ENCODE measurements around the gene NANOS3. TPM values are rescaled to one million over a fixed set of nuclear protein-coding genes. Genes with fewer than 3 reads are reported as not detected.
A peak's percentile ranks its signal among the peaks of the same experiment; 100 is the strongest.

NANOS3 gene
- total and polyA plus RNA-seq, 7 donors = 0.16 TPM; not detected in 6

GRCh38 chr19:13840305-13841085 lies 36.4 kb upstream of the NANOS3 start:
- H3K4me3 ChIP-seq = peak overlapping the region; percentile 77 to 99 (median 88)

GRCh38 chr19:13841086-13841961 lies 35.6 kb upstream of the NANOS3 start:
- peak overlapping the region; percentile 96 to 100 (median 99) for H3K27ac ChIP-seq
- peaks cover 0 to 74% (median 66%) of the 10 kb centered on the region in 4 donors for H3K4me1 ChIP-seq
- peak; percentile 86 for DNase-seq
- 20 to 34% methylated on average over 26 of the region's 26 CpGs for WGBS, 2 donors
- H3K36me3 ChIP-seq = peaks cover 0 to 4% (median 3%) of the 10 kb centered on the region in 4 donors
- intact Hi-C loops (cut with DNase I) = loop anchor here (10.0 kb wide), 1 partner anchor 817 kb away; no protein-coding TSS in a partner anchor
- no peaks in the 10 kb centered on the region for H3K27me3 ChIP-seq
- H3K4me3 ChIP-seq = peak overlapping the region; percentile 77 to 99 (median 88)
- no peaks in the 10 kb centered on the region for H3K9me3 ChIP-seq
- peak in 1 of 2 donors; percentile 30 for TF ChIP-seq POLR2A (IDR thresholded peaks at IDR 0.05)
- TF ChIP-seq POLR2AphosphoS5 (IDR thresholded peaks at IDR 0.05) = peak; percentile 19 to 72 (median 63)
- TF ChIP-seq EP300 (IDR thresholded peaks at IDR 0.05) = no peak
- TF ChIP-seq CTCF (IDR thresholded peaks at IDR 0.05) = no peak

More at GRCh38 chr19:13840305-13841085, 36.4 kb upstream of the NANOS3 start:
- no peak for TF ChIP-seq CTCF (IDR thresholded peaks at IDR 0.05)
- peak in 3 of 4 donors; percentile 39 to 73 (median 57) for TF ChIP-seq POLR2AphosphoS5 (IDR thresholded peaks at IDR 0.05)
- no peak for TF ChIP-seq EP300 (IDR thresholded peaks at IDR 0.05)
- peak; percentile 12 to 24 for TF ChIP-seq POLR2A (IDR thresholded peaks at IDR 0.05)
- intact Hi-C loops (cut with DNase I) = loop anchor here (10.0 kb wide), 1 partner anchor 816 kb away; no protein-coding TSS in a partner anchor
- WGBS, 2 donors = 9 to 28% methylated on average over 23 of the region's 23 CpGs
- Histone ChIP-seq H3K27me3 (no peaks in the 10 kb centered on the region), H3K36me3 (peaks cover 0 to 12% (median 10%) of the 10 kb centered on the region in 4 donors), H3K9me3 (no peaks in the 10 kb centered on the region), H3K27ac (peak overlapping the region; percentile 96 to 100 (median 99)), H3K4me1 (peaks cover 0 to 75% (median 70%) of the 10 kb centered on the region in 4 donors)
- peak; percentile 84 for DNase-seq

GRCh38 chr19:13841962-13842290 lies 35.0 kb upstream of the NANOS3 start:
- Histone ChIP-seq H3K4me1 (peaks cover 0 to 74% (median 66%) of the 10 kb centered on the region in 4 donors), H3K4me3 (peak overlapping the region; percentile 77 to 99 (median 88)), H3K9me3 (no peaks in the 10 kb centered on the region), H3K36me3 (no peaks in the 10 kb centered on the region), H3K27me3 (no peaks in the 10 kb centered on the region), H3K27ac (peak overlapping the region; percentile 96 to 100 (median 99))
- intact Hi-C loops (cut with DNase I) = loop anchor here (10.0 kb wide), 1 partner anchor 817 kb away; no protein-coding TSS in a partner anchor
- TF ChIP-seq POLR2A (IDR thresholded peaks at IDR 0.05) (no peak), CTCF (IDR thresholded peaks at IDR 0.05) (no peak), EP300 (IDR thresholded peaks at IDR 0.05) (no peak), POLR2AphosphoS5 (IDR thresholded peaks at IDR 0.05) (no peak)
- 2% methylated on average over 11 of the region's 11 CpGs for WGBS, 2 donors
- DNase-seq = peak; percentile 75

GRCh38 chr19:13842291-13843103 lies 34.4 kb upstream of the NANOS3 start:
- intact Hi-C loops (cut with DNase I) = loop anchor here (10.0 kb wide), 1 partner anchor 818 kb away; no protein-coding TSS in a partner anchor
- Histone ChIP-seq H3K36me3 (no peaks in the 10 kb centered on the region), H3K27me3 (no peaks in the 10 kb centered on the region), H3K4me1 (peaks cover 0 to 74% (median 65%) of the 10 kb centered on the region in 4 donors), H3K9me3 (no peaks in the 10 kb centered on the region), H3K27ac (peak overlapping the region; percentile 96 to 100 (median 99)), H3K4me3 (peak overlapping the region; percentile 77 to 99 (median 88))
- peak; percentile 97 for DNase-seq
- TF ChIP-seq EP300 (IDR thresholded peaks at IDR 0.05) = no peak
- TF ChIP-seq POLR2AphosphoS5 (IDR thresholded peaks at IDR 0.05) = peak; percentile 80 to 96 (median 94)
- no peak for TF ChIP-seq CTCF (IDR thresholded peaks at IDR 0.05)
- peak in 1 of 2 donors; percentile 31 for TF ChIP-seq POLR2A (IDR thresholded peaks at IDR 0.05)
- WGBS, 2 donors = 0 to 1% methylated on average over 95 of the region's 95 CpGs

All from sigmoid colon (tissue), 7 donors.